Colon (tissue), 2 donors: ENCODE results near the gene PISD.
"Not testable (repeated sequence)": the region's sequence is repeated elsewhere in the genome, so short reads cannot be mapped to it uniquely, and the experiment has no call there.

Experiments used
- FAIRE-seq: peaks from 2 replicates; lab custom pipeline; 2012; peaks lifted over from hg19 to GRCh38; lab: Jason Lieb, UNC
- donor health status: control.
- donor health status: control.

The PISD gene

GRCh38 chr22:31607696-31608095, 54.3 kb downstream of the PISD start:
- no peak for FAIRE-seq

GRCh38 chr22:31605851-31606585, 56.0 kb downstream of the PISD start:
- no peak for FAIRE-seq

- no peak for FAIRE-seq
Observed at GRCh38 chr22:31604746-31605705, 57.0 kb downstream of the PISD start.

- no peak for FAIRE-seq
Observed at GRCh38 chr22:31604137-31604705, 57.8 kb downstream of the PISD start.

- FAIRE-seq, result no peak
Observed at GRCh38 chr22:31603574-31603973, 58.4 kb downstream of the PISD start.

- no peak for FAIRE-seq
Observed at GRCh38 chr22:31603081-31603525, 58.9 kb downstream of the PISD start.

- FAIRE-seq, result no peak
Observed at GRCh38 chr22:31602259-31602952, 59.6 kb downstream of the PISD start.

- no peak for FAIRE-seq
Observed at GRCh38 chr22:31595271-31595670, 66.7 kb downstream of the PISD start.

GRCh38 chr22:31590161-31590560, 71.9 kb downstream of the PISD start:
- FAIRE-seq, result not testable (repeated sequence)

GRCh38 chr22:31588970-31589675, 72.9 kb downstream of the PISD start:
- FAIRE-seq, result no peak

GRCh38 chr22:31586137-31586920, 75.7 kb downstream of the PISD start:
- no peak for FAIRE-seq

- FAIRE-seq, result no peak
Observed at GRCh38 chr22:31585161-31585859, 76.7 kb downstream of the PISD start.

- FAIRE-seq, result no peak
Observed at GRCh38 chr22:31584804-31585160, 77.2 kb downstream of the PISD start.

- FAIRE-seq, result no peak
Observed at GRCh38 chr22:31583861-31584485, 78.0 kb downstream of the PISD start.

- FAIRE-seq, result no peak
Observed at GRCh38 chr22:31579835-31580242, 82.2 kb downstream of the PISD start.

- no peak for FAIRE-seq
Observed at GRCh38 chr22:31578171-31578570, 83.8 kb downstream of the PISD start.

- no peak for FAIRE-seq
Observed at GRCh38 chr22:31577711-31578110, 84.3 kb downstream of the PISD start.

GRCh38 chr22:31575190-31575589, 86.8 kb downstream of the PISD start:
- no peak for FAIRE-seq

- FAIRE-seq, result no peak
Observed at GRCh38 chr22:31574055-31574670, 87.9 kb downstream of the PISD start.
